H1 (cell line): ENCODE measurements around the gene RNF214.
"Not testable (repeated sequence)": the region's sequence is repeated elsewhere in the genome, so short reads cannot be mapped to it uniquely, and the experiment has no call there.

Experiments used
- CEBPB ChIP-seq: IDR thresholded peaks from 2 replicates; pipeline ENCODE4 v1.6.1; 2012; ENCODE audit warnings: low read depth, low read length
- CTCF ChIP-seq, 3 experiments: IDR thresholded peaks; 1 replicate in 2 of 3; 2 replicates in 1 of 3; pipeline versions ENCODE4 v1.5.1 to v1.6.1; 2011; ENCODE audit warnings: low read length in 3 of 3, mild to moderate bottlenecking in 3 of 3, inconsistent platforms in 2 of 3, low read depth in 1 of 3, moderate library complexity in 1 of 3; ENCODE audit not compliant: insufficient read depth in 1 of 3; ENCODE audit errors: control extremely low read depth in 1 of 3
- EGR1 ChIP-seq: IDR thresholded peaks from 2 replicates; pipeline ENCODE4 v1.6.1; 2011; ENCODE audit warnings: low read depth, low read length, borderline replicate concordance
- EZH2 ChIP-seq: fragments of 200-600 bp; sonication (generic); IDR thresholded peaks from 2 replicates; pipeline ENCODE4 v1.7.1; 2012; ENCODE audit warnings: low read depth, mild to moderate bottlenecking, moderate library complexity, low read length, inconsistent platforms; ENCODE audit not compliant: severe bottlenecking
- KDM5A ChIP-seq: fragments of 200-600 bp; IDR thresholded peaks from 2 replicates; pipeline ENCODE4 v1.7.1; 2012; ENCODE audit warnings: mild to moderate bottlenecking, low read length, inconsistent platforms, mixed read lengths
- POLR2A ChIP-seq, 2 experiments: IDR thresholded peaks; 1 replicate in 1 of 2; 2 replicates in 1 of 2; pipeline ENCODE4 v1.6.1; 2011; ENCODE audit warnings: low read depth in 2 of 2, low read length in 2 of 2, mild to moderate bottlenecking in 2 of 2; ENCODE audit errors: control extremely low read depth in 1 of 2
- RXRA ChIP-seq: IDR thresholded peaks from 2 replicates; pipeline ENCODE4 v1.6.1; 2011; ENCODE audit warnings: low read depth, mild to moderate bottlenecking, low read length, moderate library complexity; ENCODE audit not compliant: insufficient read depth
- SIRT6 ChIP-seq: IDR thresholded peaks from one replicate; pipeline ENCODE4 v1.7.1; 2012; ENCODE audit warnings: low read length, inconsistent platforms
- SP4 ChIP-seq: IDR thresholded peaks from 2 replicates; pipeline ENCODE4 v1.6.1; 2012; ENCODE audit warnings: low read length, inconsistent platforms
- TEAD4 ChIP-seq: IDR thresholded peaks from 2 replicates; pipeline ENCODE4 v1.6.1; 2012; ENCODE audit warnings: low read depth, low read length, inconsistent platforms, mixed read lengths
- YY1 ChIP-seq: IDR thresholded peaks from 2 replicates; pipeline ENCODE4 v1.6.1; 2011; ENCODE audit warnings: low read depth, mild to moderate bottlenecking, low read length
- TF ChIP-seq, protein P1 (sequence below): IDR thresholded peaks from 2 replicates; pipeline ENCODE4 v1.6.1; 2011; ENCODE audit warnings: low read depth, mild to moderate bottlenecking, low read length; ENCODE audit not compliant: insufficient read depth

- not testable (repeated sequence) for TF ChIP-seq CTCF (IDR thresholded peaks at IDR 0.05; ENCODE audit: control extremely low read depth in 1 of 3, insufficient read depth in 1 of 3, low read depth in 1 of 3, low read length in 3 of 3); CEBPB; TEAD4; EGR1; KDM5A; EZH2; SIRT6; RXRA; POLR2A (IDR thresholded peaks at IDR 0.05; ENCODE audit: control extremely low read depth in 1 of 2, low read depth in 2 of 2, low read length in 2 of 2); YY1; SP4
- TF ChIP-seq, protein P1, sequence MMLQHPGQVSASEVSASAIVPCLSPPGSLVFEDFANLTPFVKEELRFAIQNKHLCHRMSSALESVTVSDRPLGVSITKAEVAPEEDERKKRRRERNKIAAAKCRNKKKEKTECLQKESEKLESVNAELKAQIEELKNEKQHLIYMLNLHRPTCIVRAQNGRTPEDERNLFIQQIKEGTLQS, result not testable (repeated sequence)
Measured at GRCh38 chr11:117207481-117207880, 25.0 kb upstream of the RNF214 start.
